ENCODE data around the gene MST1R.

- TF ChIP-seq TCF4 (CRISPR knock-in tag; IDR thresholded peaks at IDR 0.05; ENCODE audit: borderline replicate concordance): no peak
- TF ChIP-seq BACH2 (CRISPR knock-in tag; IDR thresholded peaks at IDR 0.05; ENCODE audit: borderline replicate concordance): no peak
- no peak for TF ChIP-seq ZFP3 (CRISPR knock-in tag; IDR thresholded peaks at IDR 0.05)
- no peak for TF ChIP-seq PPARA (CRISPR knock-in tag; IDR thresholded peaks at IDR 0.05; ENCODE audit: borderline replicate concordance)
- no peak for TF ChIP-seq OSR1 (CRISPR knock-in tag; IDR thresholded peaks at IDR 0.05)
- TF ChIP-seq, protein P1, sequence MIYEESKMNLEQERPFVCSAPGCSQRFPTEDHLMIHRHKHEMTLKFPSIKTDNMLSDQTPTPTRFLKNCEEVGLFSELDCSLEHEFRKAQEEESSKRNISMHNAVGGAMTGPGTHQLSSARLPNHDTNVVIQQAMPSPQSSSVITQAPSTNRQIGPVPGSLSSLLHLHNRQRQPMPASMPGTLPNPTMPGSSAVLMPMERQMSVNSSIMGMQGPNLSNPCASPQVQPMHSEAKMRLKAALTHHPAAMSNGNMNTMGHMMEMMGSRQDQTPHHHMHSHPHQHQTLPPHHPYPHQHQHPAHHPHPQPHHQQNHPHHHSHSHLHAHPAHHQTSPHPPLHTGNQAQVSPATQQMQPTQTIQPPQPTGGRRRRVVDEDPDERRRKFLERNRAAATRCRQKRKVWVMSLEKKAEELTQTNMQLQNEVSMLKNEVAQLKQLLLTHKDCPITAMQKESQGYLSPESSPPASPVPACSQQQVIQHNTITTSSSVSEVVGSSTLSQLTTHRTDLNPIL (CRISPR knock-in tag; IDR thresholded peaks at IDR 0.05; ENCODE audit: low read depth): no peak
- TF ChIP-seq ISL1 (CRISPR knock-in tag; IDR thresholded peaks at IDR 0.05): no peak
Observed at GRCh38 chr3:49900491-49901153, 3.1 kb downstream of the MST1R start.
